ENCODE measurements around the gene FSIP1. TPM values are rescaled to one million over a fixed set of nuclear protein-coding genes. Genes with fewer than 3 reads are reported as not detected.

The FSIP1 gene
- total RNA-seq, 5 donors from 2014 or later (not counting 1 experiment from before 2014, with no cell fraction given), result 0.30 to 1.0 (median 0.43) TPM

DNA sequence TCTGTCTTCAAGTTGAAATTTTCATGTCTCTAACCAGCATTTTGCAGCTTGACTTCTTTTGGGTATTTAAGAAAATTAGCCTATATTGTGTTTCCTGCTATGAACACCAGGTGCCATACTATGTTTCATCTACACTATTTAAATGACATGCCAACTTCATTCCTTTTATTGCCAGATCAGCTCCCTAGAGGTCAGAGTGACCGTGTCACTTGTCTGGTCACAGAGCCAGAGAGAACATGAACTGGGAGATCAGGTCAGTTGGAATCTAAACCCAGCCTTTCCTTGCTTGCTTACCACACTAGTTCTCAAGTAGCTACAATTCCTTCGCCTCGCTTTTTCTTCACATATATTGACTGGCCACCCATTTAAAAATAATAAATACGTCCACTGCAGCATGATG lies 114.2 kb downstream of the FSIP1 start:
- H3K27ac Mint-ChIP-seq, result no peak overlapping the region
- no peak overlapping the region for H3K4me3 Mint-ChIP-seq
- peaks cover 3 to 6% of the 10 kb centered on the region in 2 donors for H3K27me3 Mint-ChIP-seq
- no peaks in the 10 kb centered on the region for H3K36me3 Mint-ChIP-seq
- ATAC-seq (replicated peaks in 1 of 4) (no peak), DNase-seq (no peak)
- H3K4me1 ChIP-seq (ENCODE audit: control insufficient read depth in 1 of 2, extremely low read depth in 1 of 2, insufficient read depth in 2 of 2, low read length in 2 of 2), result no peaks in the 10 kb centered on the region
- no peaks in the 10 kb centered on the region for H3K36me3 ChIP-seq (ENCODE audit: control insufficient read depth in 2 of 2, extremely low read depth in 1 of 2, insufficient read depth in 1 of 2, low read length in 1 of 2)
- H3K4me3 ChIP-seq (ENCODE audit: control insufficient read depth in 1 of 2, extremely low read depth in 1 of 2, low read length in 1 of 2), result no peak overlapping the region
- H3K9me3 Mint-ChIP-seq, result no peaks in the 10 kb centered on the region
- peaks cover 2 to 24% (median 5%) of the 10 kb centered on the region in 3 donors for H3K4me1 Mint-ChIP-seq
- H3K27ac ChIP-seq (ENCODE audit: low read length), result no peak overlapping the region
- H3K9me3 ChIP-seq, result no peaks in the 10 kb centered on the region
- H3K27me3 ChIP-seq (replicated peaks in 1 of 2; ENCODE audit: control insufficient read depth in 2 of 2, extremely low read depth in 1 of 2, insufficient read depth in 2 of 2, low read length in 1 of 2), result no peaks in the 10 kb centered on the region
- ChIA-PET CTCF (interaction anchor here in 1 of 2 donors (0.6 kb wide), 1 partner anchor 17 kb away, joined by 4 read pairs; no protein-coding TSS in a partner anchor), POLR2A (no interaction called here)
- WGBS (ENCODE audit: insufficient coverage), result 90% methylated on average over 1 of the region's 4 CpGs

DNA sequence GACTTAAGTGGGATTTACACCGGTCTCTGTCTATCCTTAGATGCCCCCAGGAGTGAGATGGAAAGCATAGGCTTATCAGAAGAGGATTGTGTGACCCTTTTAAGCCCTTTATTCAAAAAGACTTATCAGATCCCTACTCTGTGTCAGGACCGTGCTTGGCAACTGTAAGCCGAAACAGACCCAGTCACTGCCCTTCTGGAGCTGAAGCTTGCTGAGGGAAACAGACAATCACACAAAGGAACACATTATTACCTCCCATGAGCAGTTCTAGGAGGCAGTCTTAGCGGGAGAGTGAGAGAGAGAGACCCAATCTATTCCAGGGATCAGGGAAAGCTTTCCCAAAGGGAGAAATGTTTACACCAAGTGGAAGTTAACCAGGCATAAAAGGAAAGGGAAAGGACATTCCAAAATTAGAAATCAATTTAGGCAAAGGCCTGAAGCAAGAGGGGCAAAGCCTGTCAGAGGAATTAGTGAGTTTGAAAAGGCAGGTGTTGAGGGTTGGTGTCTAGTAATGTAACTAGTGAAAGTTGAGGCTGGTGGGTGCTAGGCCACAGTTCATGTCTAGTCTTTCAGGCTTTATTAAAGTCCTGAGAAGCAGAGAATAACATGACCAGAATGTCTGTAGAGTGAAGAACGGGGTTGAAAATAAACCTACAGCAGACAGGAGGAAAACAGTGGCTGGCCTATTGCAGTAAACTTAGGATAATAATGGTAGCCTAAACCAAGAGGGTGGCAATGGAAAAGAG lies 115.1 kb downstream of the FSIP1 start:
- Histone ChIP-seq H3K9me3 (no peaks in the 10 kb centered on the region), H3K27ac (ENCODE audit: low read length) (no peak overlapping the region), H3K4me3 (ENCODE audit: control insufficient read depth in 1 of 2, extremely low read depth in 1 of 2, low read length in 1 of 2) (no peak overlapping the region), H3K27me3 (replicated peaks in 1 of 2; ENCODE audit: control insufficient read depth in 2 of 2, extremely low read depth in 1 of 2, insufficient read depth in 2 of 2, low read length in 1 of 2) (no peaks in the 10 kb centered on the region), H3K4me1 (ENCODE audit: control insufficient read depth in 1 of 2, extremely low read depth in 1 of 2, insufficient read depth in 2 of 2, low read length in 2 of 2) (no peaks in the 10 kb centered on the region), H3K36me3 (ENCODE audit: control insufficient read depth in 2 of 2, extremely low read depth in 1 of 2, insufficient read depth in 1 of 2, low read length in 1 of 2) (no peaks in the 10 kb centered on the region)
- no peaks in the 10 kb centered on the region for H3K9me3 Mint-ChIP-seq
- ATAC-seq (replicated peaks in 1 of 4) (no peak), DNase-seq (no peak)
- H3K27me3 Mint-ChIP-seq, result peaks cover 3 to 6% of the 10 kb centered on the region in 2 donors
- H3K36me3 Mint-ChIP-seq, result no peaks in the 10 kb centered on the region
- 100% methylated on average over 1 of the region's 5 CpGs for WGBS (ENCODE audit: insufficient coverage)
- H3K27ac Mint-ChIP-seq, result no peak overlapping the region
- CTCF ChIA-PET, result no interaction called here
- POLR2A ChIA-PET, result interaction anchor here in 1 of 2 donors (0.6 kb wide), 1 partner anchor 98 kb away, joined by 3 read pairs; no protein-coding TSS in a partner anchor
- H3K4me1 Mint-ChIP-seq, result peaks cover 2 to 24% (median 5%) of the 10 kb centered on the region in 3 donors
- no peak overlapping the region for H3K4me3 Mint-ChIP-seq

- no peak for ATAC-seq (replicated peaks in 1 of 4)
- H3K27ac ChIP-seq (ENCODE audit: low read length), result no peak overlapping the region
- no peaks in the 10 kb centered on the region for H3K27me3 ChIP-seq (replicated peaks in 1 of 2; ENCODE audit: control insufficient read depth in 2 of 2, extremely low read depth in 1 of 2, insufficient read depth in 2 of 2, low read length in 1 of 2)
- no peak overlapping the region for H3K4me3 Mint-ChIP-seq
- peaks cover 3 to 6% of the 10 kb centered on the region in 2 donors for H3K27me3 Mint-ChIP-seq
- no peaks in the 10 kb centered on the region for H3K4me1 ChIP-seq (ENCODE audit: control insufficient read depth in 1 of 2, extremely low read depth in 1 of 2, insufficient read depth in 2 of 2, low read length in 2 of 2)
- H3K9me3 Mint-ChIP-seq, result no peaks in the 10 kb centered on the region
- no peaks in the 10 kb centered on the region for H3K36me3 ChIP-seq (ENCODE audit: control insufficient read depth in 2 of 2, extremely low read depth in 1 of 2, insufficient read depth in 1 of 2, low read length in 1 of 2)
- no peak overlapping the region for H3K27ac Mint-ChIP-seq
- 88% methylated on average over 2 of the region's 3 CpGs for WGBS (ENCODE audit: insufficient coverage)
- peaks cover 2 to 24% (median 5%) of the 10 kb centered on the region in 3 donors for H3K4me1 Mint-ChIP-seq
- H3K9me3 ChIP-seq, result no peaks in the 10 kb centered on the region
- no peak overlapping the region for H3K4me3 ChIP-seq (ENCODE audit: control insufficient read depth in 1 of 2, extremely low read depth in 1 of 2, low read length in 1 of 2)
- no peaks in the 10 kb centered on the region for H3K36me3 Mint-ChIP-seq
- CTCF ChIA-PET, result interaction anchor here in 1 of 2 donors (0.6 kb wide), 1 partner anchor 10 kb away, joined by 3 read pairs; no protein-coding TSS in a partner anchor
- POLR2A ChIA-PET, result interaction anchor here in 1 of 2 donors (0.6 kb wide), 1 partner anchor 99 kb away, joined by 3 read pairs; no protein-coding TSS in a partner anchor
- DNase-seq, result no peak
Measured at GRCh38 chr15:39666677-39667076, 116.0 kb downstream of the FSIP1 start.

DNA sequence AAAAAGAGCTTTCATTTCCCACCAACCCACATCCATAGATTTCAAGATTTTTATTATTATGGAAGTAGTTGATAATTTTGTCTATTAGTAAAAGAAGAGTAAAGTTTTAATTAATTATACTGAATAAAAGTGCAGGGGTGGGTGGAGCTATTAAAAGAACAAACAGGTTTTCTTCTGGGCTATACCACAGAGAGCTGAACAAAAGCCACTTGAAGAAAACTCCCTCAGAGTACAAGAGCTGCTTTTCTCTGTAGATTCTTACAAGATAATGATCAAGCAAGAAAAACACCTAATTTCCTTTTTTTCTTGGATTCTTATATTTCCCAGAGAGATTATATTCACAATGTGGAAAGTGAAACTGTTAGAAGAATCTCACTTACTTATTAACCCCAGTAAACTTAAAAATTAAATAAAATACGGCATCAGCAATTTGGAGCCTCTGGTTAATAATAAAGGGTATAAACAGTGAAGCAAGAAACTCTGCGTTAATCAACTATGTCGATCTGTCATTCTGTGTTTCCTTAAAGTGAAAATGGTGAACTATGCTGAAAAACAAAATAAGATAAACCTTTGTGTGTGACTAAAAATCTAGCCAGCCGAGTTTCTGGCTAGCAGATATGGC lies 116.9 kb downstream of the FSIP1 start:
- Mint-ChIP-seq H3K4me1 (peaks cover 2 to 24% (median 5%) of the 10 kb centered on the region in 3 donors), H3K27ac (peak overlapping the region in 1 of 2 donors; percentile 69), H3K36me3 (no peaks in the 10 kb centered on the region), H3K4me3 (peak overlapping the region in 1 of 3 donors; percentile 7), H3K27me3 (peaks cover 3 to 6% of the 10 kb centered on the region in 2 donors), H3K9me3 (no peaks in the 10 kb centered on the region)
- POLR2A ChIA-PET, result no interaction called here
- WGBS (ENCODE audit: insufficient coverage), result no CpG with 5 or more reads among the region's 4 CpGs
- H3K4me1 ChIP-seq (ENCODE audit: control insufficient read depth in 1 of 2, extremely low read depth in 1 of 2, insufficient read depth in 2 of 2, low read length in 2 of 2), result no peaks in the 10 kb centered on the region
- no peak for ATAC-seq (replicated peaks in 1 of 4)
- no peaks in the 10 kb centered on the region for H3K9me3 ChIP-seq
- no peak for DNase-seq
- H3K27me3 ChIP-seq (replicated peaks in 1 of 2; ENCODE audit: control insufficient read depth in 2 of 2, extremely low read depth in 1 of 2, insufficient read depth in 2 of 2, low read length in 1 of 2), result no peaks in the 10 kb centered on the region
- H3K36me3 ChIP-seq (ENCODE audit: control insufficient read depth in 2 of 2, extremely low read depth in 1 of 2, insufficient read depth in 1 of 2, low read length in 1 of 2), result no peaks in the 10 kb centered on the region
- H3K27ac ChIP-seq (ENCODE audit: low read length), result peak overlapping the region; percentile 1
- H3K4me3 ChIP-seq (ENCODE audit: control insufficient read depth in 1 of 2, extremely low read depth in 1 of 2, low read length in 1 of 2), result no peak overlapping the region
- CTCF ChIA-PET, result interaction anchor here in 1 of 2 donors (0.6 to 1.5 kb wide), 3 partner anchors 11 to 91 kb away, joined by 3 to 7 read pairs (median 3); no protein-coding TSS in a partner anchor

- Histone ChIP-seq H3K4me1 (ENCODE audit: control insufficient read depth in 1 of 2, extremely low read depth in 1 of 2, insufficient read depth in 2 of 2, low read length in 2 of 2) (no peaks in the 10 kb centered on the region), H3K27ac (ENCODE audit: low read length) (no peak overlapping the region), H3K36me3 (ENCODE audit: control insufficient read depth in 2 of 2, extremely low read depth in 1 of 2, insufficient read depth in 1 of 2, low read length in 1 of 2) (no peaks in the 10 kb centered on the region), H3K4me3 (ENCODE audit: control insufficient read depth in 1 of 2, extremely low read depth in 1 of 2, low read length in 1 of 2) (no peak overlapping the region), H3K27me3 (replicated peaks in 1 of 2; ENCODE audit: control insufficient read depth in 2 of 2, extremely low read depth in 1 of 2, insufficient read depth in 2 of 2, low read length in 1 of 2) (no peaks in the 10 kb centered on the region), H3K9me3 (no peaks in the 10 kb centered on the region)
- Mint-ChIP-seq H3K36me3 (no peaks in the 10 kb centered on the region), H3K4me3 (no peak overlapping the region), H3K27me3 (peaks cover 4 to 6% of the 10 kb centered on the region in 2 donors), H3K4me1 (peaks cover 2 to 21% (median 5%) of the 10 kb centered on the region in 3 donors), H3K9me3 (peaks cover 0 to 2% (median 0%) of the 10 kb centered on the region in 3 donors), H3K27ac (no peak overlapping the region)
- ATAC-seq (replicated peaks in 1 of 4), result no peak
- no CpG with 5 or more reads among the region's 2 CpGs for WGBS (ENCODE audit: insufficient coverage)
- ChIA-PET CTCF (no interaction called here), POLR2A (no interaction called here)
- no peak for DNase-seq
Measured at GRCh38 chr15:39663704-39664250, 118.9 kb downstream of the FSIP1 start.

DNA sequence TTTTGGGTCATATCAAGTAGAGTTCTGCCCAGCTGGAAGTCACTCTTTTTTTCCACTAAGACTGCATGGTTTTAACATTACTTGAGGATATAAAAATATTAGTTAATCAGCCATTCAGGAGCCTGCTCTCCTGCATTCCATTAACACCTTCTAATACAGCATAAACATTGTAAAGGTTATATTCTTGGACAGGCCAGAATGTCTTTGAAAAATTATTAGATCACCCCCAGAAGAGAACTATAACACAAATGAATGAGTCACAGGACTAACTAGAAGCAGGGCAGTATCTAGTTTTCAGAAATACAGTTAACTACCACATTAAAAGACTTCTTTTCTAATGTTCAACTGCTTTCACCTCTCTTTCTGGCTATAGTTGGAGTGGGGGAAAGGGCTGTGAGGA lies 120.9 kb downstream of the FSIP1 start:
- POLR2A ChIA-PET, result no interaction called here
- Mint-ChIP-seq H3K36me3 (no peaks in the 10 kb centered on the region), H3K4me3 (no peak overlapping the region), H3K4me1 (peaks cover 2 to 19% (median 5%) of the 10 kb centered on the region in 3 donors), H3K27me3 (peaks cover 4 to 9% of the 10 kb centered on the region in 2 donors), H3K9me3 (peaks cover 0 to 5% (median 2%) of the 10 kb centered on the region in 3 donors), H3K27ac (no peak overlapping the region)
- Histone ChIP-seq H3K27ac (ENCODE audit: low read length) (no peak overlapping the region), H3K27me3 (replicated peaks in 1 of 2; ENCODE audit: control insufficient read depth in 2 of 2, extremely low read depth in 1 of 2, insufficient read depth in 2 of 2, low read length in 1 of 2) (no peaks in the 10 kb centered on the region), H3K9me3 (no peaks in the 10 kb centered on the region), H3K4me3 (ENCODE audit: control insufficient read depth in 1 of 2, extremely low read depth in 1 of 2, low read length in 1 of 2) (no peak overlapping the region), H3K36me3 (ENCODE audit: control insufficient read depth in 2 of 2, extremely low read depth in 1 of 2, insufficient read depth in 1 of 2, low read length in 1 of 2) (no peaks in the 10 kb centered on the region), H3K4me1 (ENCODE audit: control insufficient read depth in 1 of 2, extremely low read depth in 1 of 2, insufficient read depth in 2 of 2, low read length in 2 of 2) (no peaks in the 10 kb centered on the region)
- CTCF ChIA-PET, result no interaction called here
- DNase-seq (no peak), ATAC-seq (replicated peaks in 1 of 4) (no peak)

All from T-cell (primary cell).